K562 (cell line): ENCODE results near the gene PABPC1L. TPM values are rescaled to one million over a fixed set of nuclear protein-coding genes. Genes with fewer than 3 reads are reported as not detected.

Experiments
- ATAC-seq: fragments of 200-7000 bp; cut with Tn5 transposase; 3 replicates; pipeline ENCODE4 v1.9.1; 2020; ENCODE audit warnings: moderate library complexity
- BruUV-seq: library from RNA; stranded (reverse); fragments of 400-500 nt; replicated peaks from 2 replicates; lab custom pipeline; 2021; lab: Mats Ljungman, UMichigan
- CTCF ChIA-PET: fragments of 300-600 bp; formaldehyde crosslinking; extraction: SDS; loops from one replicate; lab custom pipeline; 2021; ENCODE audit warnings: low intra/inter-chr PET ratio; lab: Yijun Ruan, JAX
- POLR2A ChIA-PET: fragments of 300-600, 350-650 bp; sonication (Branson Sonifier 250); formaldehyde crosslinking; extraction: SDS; loops from one replicate; lab custom pipeline; 2021; ENCODE audit warnings: antibody characterized with exemption, inconsistent platforms; lab: Yijun Ruan, JAX
- DNase-seq, 4 experiments: peaks; one replicate each; pipeline versions ENCODE4 v3.0.0 to v3.0.0-alpha.2; 2011 to 2018; ENCODE audit warnings: low spot score in 3 of 4, mixed read lengths in 3 of 4; ENCODE audit errors: extremely low read depth in 1 of 4
- FAIRE-seq: peaks from 2 replicates; lab custom pipeline; 2011; peaks lifted over from hg19 to GRCh38; lab: Jason Lieb, UNC
- H2AFZ ChIP-seq: 2 replicates; pipeline ENCODE4 v1.6.0; 2011; ENCODE audit warnings: low read depth, low read length, control low read depth, inconsistent platforms
- H3K27ac ChIP-seq: fragments of 200-600 bp; 3 replicates; pipeline ENCODE4 v1.8.0; 2011; ENCODE audit warnings: low read depth, mild to moderate bottlenecking, control low read depth, inconsistent platforms, low read length, moderate library complexity, mixed read lengths; ENCODE audit errors: extremely low read depth
- H3K27me3 ChIP-seq, 2 experiments: fragments of 300-600 bp in 1 of 2; 2 replicates in 1 of 2; 3 replicates in 1 of 2; pipeline versions ENCODE4 v1.6.0 to v1.8.0; 2011; ENCODE audit warnings: inconsistent platforms in 2 of 2, low read length in 2 of 2, mild to moderate bottlenecking in 1 of 2, mixed read lengths in 1 of 2, moderate library complexity in 1 of 2; ENCODE audit not compliant: control insufficient read depth in 2 of 2, insufficient read depth in 2 of 2
- H3K36me3 ChIP-seq: fragments of 300-600 bp; 3 replicates; pipeline ENCODE4 v1.8.0; 2011; ENCODE audit warnings: mild to moderate bottlenecking, low read length, inconsistent platforms; ENCODE audit not compliant: control insufficient read depth, insufficient read depth
- H3K4me1 ChIP-seq, 2 experiments: fragments of 200-600 bp in 1 of 2; replicated peaks in 1 of 2; 2 replicates in 1 of 2; 3 replicates in 1 of 2; pipeline versions ENCODE4 v1.5.1 to v1.8.0; 2011; ENCODE audit warnings: inconsistent platforms in 2 of 2, low read length in 2 of 2, mild to moderate bottlenecking in 1 of 2, mixed read lengths in 1 of 2, moderate library complexity in 1 of 2; ENCODE audit not compliant: control insufficient read depth in 2 of 2, insufficient read depth in 2 of 2
- H3K4me2 ChIP-seq: 2 replicates; pipeline ENCODE4 v1.6.1; 2011; ENCODE audit warnings: low read length, control low read depth, inconsistent platforms, mixed read lengths; ENCODE audit not compliant: insufficient read depth
- H3K4me3 ChIP-seq: fragments of 200-600 bp; sonication (generic), shearing (Covaris generic); 2 replicates; pipeline ENCODE4 v1.5.1; 2016; ENCODE audit warnings: control low read depth, inconsistent platforms
- H3K79me2 ChIP-seq: fragments of 200-600 bp; 3 replicates; pipeline ENCODE4 v1.8.0; 2011; ENCODE audit warnings: low read length, inconsistent platforms; ENCODE audit not compliant: control insufficient read depth, insufficient read depth
- H3K9ac ChIP-seq, 2 experiments: 2 replicates each; pipeline versions ENCODE4 v1.6.0 to v1.6.1; 2011; ENCODE audit warnings: low read depth in 2 of 2, low read length in 2 of 2, control low read depth in 1 of 2, inconsistent platforms in 1 of 2, mild to moderate bottlenecking in 1 of 2, mixed read lengths in 1 of 2; ENCODE audit not compliant: insufficient read depth in 1 of 2
- H3K9me1 ChIP-seq: one replicate; pipeline ENCODE4 v1.6.0; 2011; ENCODE audit warnings: inconsistent platforms, mild to moderate bottlenecking, low read length, moderate library complexity; ENCODE audit not compliant: control insufficient read depth, insufficient read depth
- H3K9me3 ChIP-seq: replicated peaks from 2 replicates; pipeline ENCODE4 v1.5.1; 2011; ENCODE audit warnings: low read depth, low read length, inconsistent platforms; ENCODE audit not compliant: control insufficient read depth, insufficient read depth
- H4K20me1 ChIP-seq: replicated peaks from 2 replicates; pipeline ENCODE4 v1.6.1; 2011; ENCODE audit warnings: low read length, inconsistent platforms, mixed read lengths; ENCODE audit not compliant: control insufficient read depth, insufficient read depth
- IRF2 ChIP-seq: sonication (generic); formaldehyde crosslinking; IDR thresholded peaks from 2 replicates; pipeline ENCODE4 v1.8.1; 2022; ENCODE audit warnings: mild to moderate bottlenecking, missing genetic modification reagents
- POLR2B ChIP-seq: fragments of 450-650 bp; IDR thresholded peaks from 2 replicates; pipeline ENCODE4 v1.6.1; 2018; ENCODE audit warnings: low read depth; ENCODE audit not compliant: partially characterized antibody
- SUPT5H ChIP-seq: fragments of 450-650 bp; IDR thresholded peaks from 2 replicates; pipeline ENCODE4 v1.6.1; 2016
- TAF9B ChIP-seq: fragments of 450-650 bp; IDR thresholded peaks from 2 replicates; pipeline ENCODE4 v1.6.1; 2018; ENCODE audit warnings: mild to moderate bottlenecking; ENCODE audit not compliant: partially characterized antibody
- WGBS: fragments of 100-300 bp; shearing (Covaris generic); methylation state at CpG from one replicate; pipeline ENCODE4 v1.1.6; 2016; ENCODE audit warnings: low coverage, mixed read lengths; ENCODE audit not compliant: insufficient coverage; ENCODE audit errors: missing lambda C conversion rate; 5-methylcytosine and 5-hydroxymethylcytosine counted together
- in situ Hi-C: fragments of 300-500 bp; cut with MboI; formaldehyde crosslinking; loops from 4 replicates; pipeline ENCODE4 v1.15.0; 2018; ENCODE audit warnings: inconsistent platforms, mixed read lengths
- intact Hi-C: fragments of 100-400 bp; cut with micrococcal nuclease; formaldehyde crosslinking; loops from 2 replicates; pipeline ENCODE4 v1.14.2; 2022
- polyA plus RNA-seq, 8 experiments: library from polyadenylated mRNA; depleted of rRNA in 4 of 8; stranded (reverse) in 5 of 8; unstranded in 3 of 8; fragments of >200 nt; fragmentation: Nextera tagmentation in 2 of 8; fragmentation: Illumina TruSeq in 1 of 8; extraction: Ambion mirVana in 2 of 8; extraction: Trizol in 1 of 8; gene quantifications; 2 replicates each; pipeline versions ENCODE4 v1.2.1 to v1.2.3, GENCODE V29; 2011 to 2014; ENCODE audit warnings: inconsistent platforms in 1 of 8, missing spikeins in 1 of 8
- total RNA-seq, 7 experiments: library from RNA; depleted of rRNA in 6 of 7; stranded (reverse); fragments of >200 nt in 6 of 7; fragmentation: Illumina TruSeq in 2 of 7; extraction: Trizol in 2 of 7; gene quantifications; 2 replicates each; pipeline versions ENCODE4 v1.2.1 to v1.2.3, GENCODE V29; 2011 to 2021; ENCODE audit warnings: low replicate concordance in 1 of 7
- TF ChIP-seq, protein P1 (sequence below): sonication (generic); formaldehyde crosslinking; IDR thresholded peaks from 2 replicates; pipeline ENCODE4 v1.8.1; 2023; ENCODE audit warnings: mild to moderate bottlenecking, missing genetic modification reagents, moderate library complexity
- TF ChIP-seq, protein P2 (sequence below): conservative IDR thresholded peaks from 2 replicates; pipeline ENCODE4 v1.6.1; 2011; ENCODE audit warnings: low read depth, mild to moderate bottlenecking, low read length; ENCODE audit not compliant: control insufficient read depth
- TF ChIP-seq, protein P3 (sequence below): IDR thresholded peaks from 2 replicates; pipeline ENCODE4 v1.6.1; 2014; ENCODE audit warnings: antibody characterized with exemption
- TF ChIP-seq, protein P4 (sequence below): fragments of 250-450 bp; sonication (Bioruptor Pico); IDR thresholded peaks from 2 replicates; pipeline ENCODE4 v1.4.0; 2020

The PABPC1L gene
- total and polyA plus RNA-seq, 9 of the 15 experiments (the other 6 are each of a cell fraction or from before 2014, with no cell fraction given) = 6.0 to 90.3 (median 15.8) TPM

DNA sequence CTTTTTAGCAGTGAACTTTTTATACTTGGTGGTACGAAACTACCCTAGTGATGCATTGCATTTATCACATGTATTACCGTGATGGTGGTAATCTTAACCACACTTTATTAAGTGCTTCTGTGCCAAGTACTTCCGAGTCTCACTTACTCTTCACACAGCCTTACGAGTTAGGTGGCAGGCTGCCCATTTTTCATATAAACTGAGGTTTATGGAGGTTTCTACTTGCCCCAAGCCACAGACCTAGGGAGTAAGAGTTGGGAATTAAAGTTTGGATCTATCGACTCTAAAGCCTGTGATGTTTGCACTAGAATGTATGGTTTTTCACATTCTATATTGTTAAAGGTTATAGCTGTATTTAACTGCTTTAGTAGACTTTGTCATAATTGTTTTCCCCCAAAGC, 5.5 kb upstream of the PABPC1L start:
- DNase-seq = no peak
- H2AFZ ChIP-seq = no peak overlapping the region
- H3K4me1 ChIP-seq = peaks cover 0 to 3% of the 10 kb centered on the region in 2 experiments; a peak in 2 of 5 replicates
- H3K9me3 ChIP-seq = no peaks in the 10 kb centered on the region
- H3K27me3 ChIP-seq = no peaks in the 10 kb centered on the region
- intact Hi-C loops = no loop called here
- no peaks in the 10 kb centered on the region for H4K20me1 ChIP-seq
- BruUV-seq = no TSS peak
- peaks cover 26% of the 10 kb centered on the region for H3K79me2 ChIP-seq
- H3K4me3 ChIP-seq = no peak overlapping the region
- no peak overlapping the region for H3K27ac ChIP-seq
- peaks cover 90% of the 10 kb centered on the region for H3K36me3 ChIP-seq
- in situ Hi-C loops = no loop called here
- no peak for TF ChIP-seq TAF9B
- no peak for FAIRE-seq
- 94% methylated on average over 5 of the region's 5 CpGs for WGBS
- ATAC-seq = no peak
- H3K9ac ChIP-seq = no peak overlapping the region
- H3K4me2 ChIP-seq = no peak overlapping the region
- CTCF ChIA-PET = no interaction called here
- POLR2A ChIA-PET = interaction anchor here (3.9 kb wide), 1 partner anchor 14 kb away, joined by 27 read pairs; no protein-coding TSS in a partner anchor
- H3K9me1 ChIP-seq = no peaks in the 10 kb centered on the region

DNA sequence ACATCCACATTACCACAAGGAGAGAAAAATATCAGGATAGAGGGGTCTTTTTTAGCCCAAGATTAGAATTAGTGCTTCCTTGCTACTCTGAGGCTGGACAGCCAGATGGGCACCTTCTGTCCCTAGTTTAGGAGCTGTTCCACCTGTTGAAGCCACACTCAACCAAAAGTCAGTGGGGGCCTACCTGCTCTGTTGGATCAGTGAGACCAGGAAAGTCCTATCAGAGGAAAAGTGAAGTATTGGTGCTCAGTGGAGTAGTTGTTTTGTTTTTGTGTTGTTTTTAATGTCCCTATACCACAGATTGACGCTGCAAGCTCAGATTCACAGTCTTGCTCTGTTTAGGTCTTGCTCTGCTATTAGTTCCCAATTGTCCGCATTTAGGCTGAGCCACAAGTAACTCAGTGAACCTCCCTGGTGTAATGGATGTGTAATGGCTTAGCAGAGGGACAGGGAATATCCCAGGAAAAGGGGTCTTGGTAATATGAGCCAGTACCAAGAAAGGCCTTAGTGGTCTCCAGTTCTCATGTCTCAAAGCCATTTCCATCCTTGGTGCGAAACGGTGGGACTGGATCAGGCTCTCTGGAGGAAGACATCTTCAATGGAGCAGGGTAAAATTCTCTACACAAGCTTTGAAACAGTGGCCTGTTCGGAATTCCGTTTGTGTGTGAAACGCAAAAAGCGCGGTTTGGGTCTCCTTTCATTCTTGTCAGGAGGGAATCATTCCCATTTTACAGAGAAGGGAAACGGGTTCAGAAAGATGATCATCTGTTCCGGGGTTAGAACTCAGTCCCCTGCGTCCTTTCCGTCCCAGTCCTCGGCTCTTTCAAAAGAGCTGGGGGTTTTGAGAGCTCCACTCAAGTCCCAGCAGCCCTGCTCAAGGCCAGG, 631 bp upstream of the PABPC1L start:
- Histone ChIP-seq H3K9me1 (no peaks in the 10 kb centered on the region), H4K20me1 (0 out of 2 replicates have a peak, but pooled peaks cover 3% of the 10 kb centered on the region), H3K27me3 (no peaks in the 10 kb centered on the region), H2AFZ (peak overlapping the region; percentile 30), H3K4me3 (peak overlapping the region; percentile 56), H3K9me3 (no peaks in the 10 kb centered on the region), H3K9ac (peak overlapping the region; percentile 47 to 81; a peak in 3 of 4 replicates), H3K79me2 (peaks cover 20% of the 10 kb centered on the region), H3K4me2 (peak overlapping the region; percentile 89), H3K36me3 (peaks cover 66% of the 10 kb centered on the region), H3K4me1 (peaks cover 14 to 24% of the 10 kb centered on the region in 2 experiments), H3K27ac (peak overlapping the region; percentile 60)
- intact Hi-C loops = no loop called here
- no TSS peak for BruUV-seq
- WGBS = 33% methylated on average over 14 of the region's 14 CpGs
- FAIRE-seq = no peak
- ChIA-PET CTCF (interaction anchor here (0.9 kb wide), 1 partner anchor 24 kb away, joined by 3 read pairs; the partner anchor contains the start of gene YWHAB), POLR2A (interaction anchor here (0.6 to 5.2 kb wide), 13 partner anchors 10 to 256 kb away, joined by 3 to 50 read pairs (median 4); partner anchors contain the start of gene YWHAB)
- in situ Hi-C loops = no loop called here
- no peak for ATAC-seq
- no peak for DNase-seq
- TF ChIP-seq, protein P1, sequence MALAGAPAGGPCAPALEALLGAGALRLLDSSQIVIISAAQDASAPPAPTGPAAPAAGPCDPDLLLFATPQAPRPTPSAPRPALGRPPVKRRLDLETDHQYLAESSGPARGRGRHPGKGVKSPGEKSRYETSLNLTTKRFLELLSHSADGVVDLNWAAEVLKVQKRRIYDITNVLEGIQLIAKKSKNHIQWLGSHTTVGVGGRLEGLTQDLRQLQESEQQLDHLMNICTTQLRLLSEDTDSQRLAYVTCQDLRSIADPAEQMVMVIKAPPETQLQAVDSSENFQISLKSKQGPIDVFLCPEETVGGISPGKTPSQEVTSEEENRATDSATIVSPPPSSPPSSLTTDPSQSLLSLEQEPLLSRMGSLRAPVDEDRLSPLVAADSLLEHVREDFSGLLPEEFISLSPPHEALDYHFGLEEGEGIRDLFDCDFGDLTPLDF (CRISPR knock-in tag) = no peak
- no peak for TF ChIP-seq IRF2
- peak; percentile 30 for TF ChIP-seq POLR2B
- TF ChIP-seq SUPT5H = peak; percentile 58
- TF ChIP-seq, protein P2, sequence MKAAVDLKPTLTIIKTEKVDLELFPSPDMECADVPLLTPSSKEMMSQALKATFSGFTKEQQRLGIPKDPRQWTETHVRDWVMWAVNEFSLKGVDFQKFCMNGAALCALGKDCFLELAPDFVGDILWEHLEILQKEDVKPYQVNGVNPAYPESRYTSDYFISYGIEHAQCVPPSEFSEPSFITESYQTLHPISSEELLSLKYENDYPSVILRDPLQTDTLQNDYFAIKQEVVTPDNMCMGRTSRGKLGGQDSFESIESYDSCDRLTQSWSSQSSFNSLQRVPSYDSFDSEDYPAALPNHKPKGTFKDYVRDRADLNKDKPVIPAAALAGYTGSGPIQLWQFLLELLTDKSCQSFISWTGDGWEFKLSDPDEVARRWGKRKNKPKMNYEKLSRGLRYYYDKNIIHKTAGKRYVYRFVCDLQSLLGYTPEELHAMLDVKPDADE = no peak
- TF ChIP-seq, protein P3, sequence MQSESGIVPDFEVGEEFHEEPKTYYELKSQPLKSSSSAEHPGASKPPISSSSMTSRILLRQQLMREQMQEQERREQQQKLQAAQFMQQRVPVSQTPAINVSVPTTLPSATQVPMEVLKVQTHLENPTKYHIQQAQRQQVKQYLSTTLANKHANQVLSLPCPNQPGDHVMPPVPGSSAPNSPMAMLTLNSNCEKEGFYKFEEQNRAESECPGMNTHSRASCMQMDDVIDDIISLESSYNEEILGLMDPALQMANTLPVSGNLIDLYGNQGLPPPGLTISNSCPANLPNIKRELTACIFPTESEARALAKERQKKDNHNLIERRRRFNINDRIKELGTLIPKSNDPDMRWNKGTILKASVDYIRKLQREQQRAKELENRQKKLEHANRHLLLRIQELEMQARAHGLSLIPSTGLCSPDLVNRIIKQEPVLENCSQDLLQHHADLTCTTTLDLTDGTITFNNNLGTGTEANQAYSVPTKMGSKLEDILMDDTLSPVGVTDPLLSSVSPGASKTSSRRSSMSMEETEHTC = no peak
- TF ChIP-seq, protein P4, sequence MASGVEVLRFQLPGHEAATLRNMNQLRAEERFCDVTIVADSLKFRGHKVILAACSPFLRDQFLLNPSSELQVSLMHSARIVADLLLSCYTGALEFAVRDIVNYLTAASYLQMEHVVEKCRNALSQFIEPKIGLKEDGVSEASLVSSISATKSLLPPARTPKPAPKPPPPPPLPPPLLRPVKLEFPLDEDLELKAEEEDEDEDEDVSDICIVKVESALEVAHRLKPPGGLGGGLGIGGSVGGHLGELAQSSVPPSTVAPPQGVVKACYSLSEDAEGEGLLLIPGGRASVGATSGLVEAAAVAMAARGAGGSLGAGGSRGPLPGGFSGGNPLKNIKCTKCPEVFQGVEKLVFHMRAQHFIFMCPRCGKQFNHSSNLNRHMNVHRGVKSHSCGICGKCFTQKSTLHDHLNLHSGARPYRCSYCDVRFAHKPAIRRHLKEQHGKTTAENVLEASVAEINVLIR (CRISPR knock-in tag) = no peak
